A673 (cell line): Measurements from ENCODE around the gene PRKCB. TPM values are rescaled to one million over a fixed set of nuclear protein-coding genes. Genes with fewer than 3 reads are reported as not detected.

Source experiments
- BruUV-seq: library from RNA; stranded (reverse); fragments of 400-500 nt; replicated peaks from 2 replicates; lab custom pipeline; 2021; lab: Mats Ljungman, UMichigan
- CTCF ChIA-PET: fragments of 300-600 bp; sonication (Branson Sonifier 250); formaldehyde crosslinking; loops from one replicate; lab custom pipeline; 2022; ENCODE audit warnings: antibody characterized with exemption; lab: Charles Lee
- POLR2A ChIA-PET: fragments of 300-600 bp; sonication (Branson Sonifier 250); formaldehyde crosslinking; loops from one replicate; lab custom pipeline; 2022; ENCODE audit warnings: antibody characterized with exemption; ENCODE audit not compliant: low non-redundant PET; lab: Charles Lee
- DNase-seq: peaks from one replicate; pipeline ENCODE4 v3.0.0-alpha.2; 2015; ENCODE audit warnings: low spot score
- H3K27ac ChIP-seq: fragments of 200-600 bp; sonication (generic); 2 replicates; pipeline ENCODE4 v1.5.1; 2016; ENCODE audit warnings: mixed run types, low read depth, mild to moderate bottlenecking, mixed read lengths, antibody characterized with exemption, low read length; ENCODE audit not compliant: poor library complexity, severe bottlenecking
- H3K27me3 ChIP-seq: fragments of 200-600 bp; sonication (generic); replicated peaks from 2 replicates; pipeline ENCODE4 v1.6.1; 2017; ENCODE audit warnings: mixed run types, low read depth, mild to moderate bottlenecking, mixed read lengths, antibody characterized with exemption, low read length; ENCODE audit not compliant: insufficient read depth, poor library complexity
- H3K36me3 ChIP-seq: fragments of 200-600 bp; sonication (generic); 2 replicates; pipeline ENCODE4 v1.6.1; 2016; ENCODE audit warnings: mixed run types, mild to moderate bottlenecking, mixed read lengths, antibody characterized with exemption, low read length; ENCODE audit not compliant: insufficient read depth, poor library complexity, severe bottlenecking
- H3K4me1 ChIP-seq: fragments of 200-600 bp; sonication (generic); 2 replicates; pipeline ENCODE4 v1.6.1; 2017; ENCODE audit warnings: mixed run types, mild to moderate bottlenecking, mixed read lengths, antibody characterized with exemption, low read length; ENCODE audit not compliant: insufficient read depth, poor library complexity, severe bottlenecking
- H3K4me3 ChIP-seq: fragments of 200-600 bp; sonication (generic); 2 replicates; pipeline ENCODE4 v1.5.1; 2016; ENCODE audit warnings: low read depth, mixed run types, mild to moderate bottlenecking, mixed read lengths, low read length; ENCODE audit not compliant: poor library complexity, severe bottlenecking
- H3K9me3 ChIP-seq: fragments of 200-600 bp; sonication (generic); 2 replicates; pipeline ENCODE4 v1.6.1; 2016; ENCODE audit warnings: mixed run types, low read depth, mild to moderate bottlenecking, mixed read lengths, antibody characterized with exemption, low read length; ENCODE audit not compliant: poor library complexity, severe bottlenecking
- CTCF ChIP-seq: fragments of 300-800, 200-600 bp; sonication (generic); conservative IDR thresholded peaks from 2 replicates; pipeline ENCODE4 v1.5.1; 2017; ENCODE audit warnings: low read depth, mild to moderate bottlenecking, antibody characterized with exemption, low read length, moderate library complexity, mixed read lengths
- EZH2 ChIP-seq: fragments of 200-600 bp; sonication (generic); IDR thresholded peaks from 2 replicates; pipeline ENCODE4 v1.6.1; 2017; ENCODE audit warnings: borderline replicate concordance, low read depth, mild to moderate bottlenecking, mixed read lengths, antibody characterized with exemption, low read length; ENCODE audit not compliant: poor library complexity, severe bottlenecking
- intact Hi-C: fragments of 100-400 bp; cut with micrococcal nuclease; formaldehyde crosslinking; loops from one replicate; pipeline ENCODE4 v1.10.0; 2022; ENCODE audit not compliant: unreplicated experiment
- total RNA-seq: library from RNA; stranded (reverse); gene quantifications from 2 replicates; pipeline ENCODE4 v1.2.3, GENCODE V29; 2021

The PRKCB gene
- total RNA-seq, 1 experiment from 2014 or later, result 171 TPM

- POLR2A ChIA-PET, result no interaction called here
- no TSS peak for BruUV-seq
- no peaks in the 10 kb centered on the region for H3K9me3 ChIP-seq
- DNase-seq, result no peak
- TF ChIP-seq CTCF, result no peak
- no peak for TF ChIP-seq EZH2
- H3K27ac ChIP-seq, result peak overlapping the region; percentile 77
- no peak overlapping the region for H3K4me3 ChIP-seq
- peaks cover 33% of the 10 kb centered on the region for H3K4me1 ChIP-seq
- CTCF ChIA-PET, result interaction anchor here (0.5 kb wide), 1 partner anchor 32 kb away, joined by 3 read pairs; no protein-coding TSS in a partner anchor
- intact Hi-C loops, result loop anchor here (2.0 kb wide), 1 partner anchor 15 kb away; no protein-coding TSS in a partner anchor
- H3K36me3 ChIP-seq, result peaks cover 11% of the 10 kb centered on the region
- H3K27me3 ChIP-seq, result no peaks in the 10 kb centered on the region
Measured at GRCh38 chr16:23967775-23968174, 132.0 kb downstream of the PRKCB start.

GRCh38 chr16:23968176-23968575, 132.4 kb downstream of the PRKCB start:
- POLR2A ChIA-PET, result no interaction called here
- Histone ChIP-seq H3K27ac (peak overlapping the region; percentile 77), H3K36me3 (peaks cover 9% of the 10 kb centered on the region), H3K4me1 (peaks cover 33% of the 10 kb centered on the region), H3K4me3 (no peak overlapping the region), H3K9me3 (no peaks in the 10 kb centered on the region), H3K27me3 (no peaks in the 10 kb centered on the region)
- no TSS peak for BruUV-seq
- DNase-seq, result no peak
- CTCF ChIA-PET, result no interaction called here
- intact Hi-C loops, result no loop called here
- no peak for TF ChIP-seq EZH2
- no peak for TF ChIP-seq CTCF

- TF ChIP-seq EZH2 (no peak), CTCF (no peak)
- POLR2A ChIA-PET, result no interaction called here
- intact Hi-C loops, result no loop called here
Measured at GRCh38 chr16:23969468-23970297, 133.9 kb downstream of the PRKCB start.

More at GRCh38 chr16:23969468-23970297, 133.9 kb downstream of the PRKCB start:
- peaks cover 33% of the 10 kb centered on the region for H3K4me1 ChIP-seq
- no peaks in the 10 kb centered on the region for H3K9me3 ChIP-seq
- H3K4me3 ChIP-seq, result no peak overlapping the region
- no peaks in the 10 kb centered on the region for H3K36me3 ChIP-seq
- no peak for DNase-seq
- H3K27ac ChIP-seq, result no peak overlapping the region
- CTCF ChIA-PET, result no interaction called here
- no peaks in the 10 kb centered on the region for H3K27me3 ChIP-seq
- BruUV-seq, result no TSS peak
